ENCODE results near the gene TNFRSF6B.
"Not testable (repeated sequence)": the region's sequence is repeated elsewhere in the genome, so short reads cannot be mapped to it uniquely, and the experiment has no call there.

TNFRSF6B gene, protein sequence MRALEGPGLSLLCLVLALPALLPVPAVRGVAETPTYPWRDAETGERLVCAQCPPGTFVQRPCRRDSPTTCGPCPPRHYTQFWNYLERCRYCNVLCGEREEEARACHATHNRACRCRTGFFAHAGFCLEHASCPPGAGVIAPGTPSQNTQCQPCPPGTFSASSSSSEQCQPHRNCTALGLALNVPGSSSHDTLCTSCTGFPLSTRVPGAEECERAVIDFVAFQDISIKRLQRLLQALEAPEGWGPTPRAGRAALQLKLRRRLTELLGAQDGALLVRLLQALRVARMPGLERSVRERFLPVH

DNA sequence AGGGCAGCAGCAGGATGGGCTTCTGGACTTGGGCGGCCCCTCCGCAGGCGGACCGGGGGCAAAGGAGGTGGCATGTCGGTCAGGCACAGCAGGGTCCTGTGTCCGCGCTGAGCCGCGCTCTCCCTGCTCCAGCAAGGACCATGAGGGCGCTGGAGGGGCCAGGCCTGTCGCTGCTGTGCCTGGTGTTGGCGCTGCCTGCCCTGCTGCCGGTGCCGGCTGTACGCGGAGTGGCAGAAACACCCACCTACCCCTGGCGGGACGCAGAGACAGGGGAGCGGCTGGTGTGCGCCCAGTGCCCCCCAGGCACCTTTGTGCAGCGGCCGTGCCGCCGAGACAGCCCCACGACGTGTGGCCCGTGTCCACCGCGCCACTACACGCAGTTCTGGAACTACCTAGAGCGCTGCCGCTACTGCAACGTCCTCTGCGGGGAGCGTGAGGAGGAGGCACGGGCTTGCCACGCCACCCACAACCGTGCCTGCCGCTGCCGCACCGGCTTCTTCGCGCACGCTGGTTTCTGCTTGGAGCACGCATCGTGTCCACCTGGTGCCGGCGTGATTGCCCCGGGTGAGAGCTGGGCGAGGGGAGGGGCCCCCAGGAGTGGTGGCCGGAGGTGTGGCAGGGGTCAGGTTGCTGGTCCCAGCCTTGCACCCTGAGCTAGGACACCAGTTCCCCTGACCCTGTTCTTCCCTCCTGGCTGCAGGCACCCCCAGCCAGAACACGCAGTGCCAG lies at the start of gene TNFRSF6B:
TNFRSF6B (plus strand) TSS at position 25 of the 729 bp plus-strand sequence; CDS start at position 141, 116 bp downstream.
- DNase-seq = no peak

DNA sequence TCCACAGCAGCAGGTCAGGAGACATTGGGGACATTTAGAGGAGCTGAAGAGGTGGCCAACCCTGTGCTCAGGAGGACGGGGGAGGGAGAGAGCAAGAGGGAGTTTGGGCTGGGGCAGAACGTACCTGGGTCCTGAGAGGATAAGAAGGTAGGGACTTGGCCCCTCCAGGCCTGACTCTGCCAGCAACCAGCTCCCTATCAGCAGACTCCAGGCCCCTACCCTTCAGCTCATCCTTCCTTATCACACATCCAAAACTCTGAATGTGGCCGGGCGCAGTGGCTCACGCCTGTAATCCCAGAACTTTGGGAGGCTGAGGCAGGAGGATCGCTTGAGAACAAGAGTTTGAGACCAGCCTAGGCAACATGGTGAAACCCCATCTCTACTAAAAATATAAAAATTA lies 48.3 kb upstream of the TNFRSF6B start:
- DNase-seq = no peak

DNA sequence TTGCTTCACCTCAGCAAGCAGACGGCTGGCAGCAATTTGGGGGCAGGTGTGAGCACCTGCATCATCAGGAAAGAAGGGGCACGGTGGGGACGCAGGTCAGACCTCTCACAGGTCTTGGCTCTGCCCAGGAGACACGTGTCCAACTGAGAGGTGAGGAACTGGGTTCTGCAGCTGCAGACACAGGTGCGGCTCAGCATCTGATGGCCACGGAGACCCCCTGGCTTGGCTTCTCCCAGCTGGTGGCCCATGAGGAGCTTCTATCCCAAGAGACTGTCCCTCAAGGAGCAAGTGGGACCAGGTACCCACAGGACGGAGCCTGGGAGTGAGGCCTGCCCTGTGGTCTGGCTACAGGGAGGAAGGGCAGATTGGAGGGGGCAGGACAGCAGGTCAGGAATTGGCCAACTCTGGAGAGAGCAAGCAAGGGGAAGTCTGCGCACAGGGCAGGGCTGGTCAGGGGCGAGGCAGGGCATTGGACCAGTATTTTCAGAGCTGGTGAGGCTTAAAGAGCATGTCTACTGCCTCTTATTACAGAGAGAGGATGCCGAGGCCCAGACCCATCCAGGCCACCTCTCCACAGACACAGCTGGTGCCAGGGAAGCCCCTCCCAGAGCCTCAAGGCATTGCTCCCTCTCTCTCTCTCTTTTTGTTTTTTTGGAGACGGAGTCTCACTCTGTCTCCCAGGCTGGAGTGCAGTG lies 47.4 kb upstream of the TNFRSF6B start:
- DNase-seq = no peak

DNA sequence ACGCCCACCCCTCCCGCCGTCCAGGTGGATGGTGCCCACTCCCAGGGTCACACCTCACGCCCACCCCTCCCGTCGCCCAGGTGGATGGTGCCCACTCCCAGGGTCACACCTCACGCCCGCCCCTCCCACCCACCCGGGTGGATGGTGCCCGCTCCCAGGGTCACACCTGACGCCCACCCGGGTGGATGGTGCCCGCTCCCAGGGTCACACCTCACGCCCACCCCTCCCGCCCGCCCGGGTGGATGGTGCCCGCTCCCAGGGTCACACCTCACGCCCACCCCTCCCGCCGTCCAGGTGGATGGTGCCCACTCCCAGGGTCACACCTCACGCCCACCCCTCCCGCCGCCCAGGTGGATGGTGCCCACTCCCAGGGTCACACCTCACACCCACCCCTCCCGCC lies 46.0 kb upstream of the TNFRSF6B start:
- not testable (repeated sequence) for DNase-seq

DNA sequence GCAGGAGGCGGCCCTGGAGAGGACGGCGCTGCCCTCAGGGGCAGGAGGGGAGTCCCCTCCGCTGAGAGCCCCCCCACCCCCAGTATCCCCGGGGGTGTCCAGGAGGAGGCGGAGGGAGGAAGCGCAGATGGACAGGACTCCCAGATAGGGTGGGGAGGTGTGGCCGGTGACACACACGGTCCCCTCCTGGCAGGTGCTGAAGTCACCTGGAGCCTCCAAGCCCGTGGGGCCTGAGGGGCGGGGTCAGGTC lies 44.6 kb upstream of the TNFRSF6B start:
- DNase-seq = no peak

DNA sequence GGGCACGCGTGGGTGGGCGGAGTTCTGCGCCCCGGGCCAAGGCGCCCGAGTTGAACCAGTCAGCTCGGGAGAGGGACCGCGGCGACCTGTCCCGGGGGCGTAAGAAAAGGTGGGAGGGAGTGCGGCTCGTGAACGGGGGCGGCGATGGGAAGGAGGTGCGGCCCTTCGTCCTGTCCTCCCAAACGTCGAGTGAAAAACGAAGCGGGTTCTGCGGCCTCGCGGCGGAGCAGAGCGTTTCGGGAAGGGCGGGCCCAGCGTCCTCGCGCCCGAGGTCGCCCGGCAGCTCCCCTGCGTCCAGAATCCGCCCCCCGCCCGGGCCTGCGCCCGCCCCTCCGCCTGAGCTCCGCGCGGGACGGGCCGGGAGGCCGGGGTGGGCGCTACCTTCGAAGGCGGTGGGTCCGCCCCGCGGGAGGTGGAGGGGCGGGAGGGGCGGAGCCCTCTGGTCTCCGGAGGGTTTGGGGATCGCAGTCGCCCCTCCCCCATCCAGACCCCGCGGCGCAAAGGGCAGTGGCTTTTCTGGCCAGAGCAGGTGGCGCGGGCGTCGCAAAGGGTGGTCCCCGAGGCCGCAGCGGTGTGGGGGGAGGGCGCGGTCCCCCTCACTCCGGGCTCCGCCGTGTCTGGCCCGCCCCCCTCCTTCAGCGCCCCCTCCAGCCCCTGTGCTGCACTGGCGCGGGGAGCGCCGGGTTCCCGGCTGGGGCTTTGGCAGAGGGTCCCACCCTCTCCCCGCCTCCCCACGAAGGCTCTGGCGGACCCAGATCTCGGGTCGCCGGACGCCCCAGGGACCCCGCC lies 44.1 kb upstream of the TNFRSF6B start:
- DNase-seq = no peak

DNA sequence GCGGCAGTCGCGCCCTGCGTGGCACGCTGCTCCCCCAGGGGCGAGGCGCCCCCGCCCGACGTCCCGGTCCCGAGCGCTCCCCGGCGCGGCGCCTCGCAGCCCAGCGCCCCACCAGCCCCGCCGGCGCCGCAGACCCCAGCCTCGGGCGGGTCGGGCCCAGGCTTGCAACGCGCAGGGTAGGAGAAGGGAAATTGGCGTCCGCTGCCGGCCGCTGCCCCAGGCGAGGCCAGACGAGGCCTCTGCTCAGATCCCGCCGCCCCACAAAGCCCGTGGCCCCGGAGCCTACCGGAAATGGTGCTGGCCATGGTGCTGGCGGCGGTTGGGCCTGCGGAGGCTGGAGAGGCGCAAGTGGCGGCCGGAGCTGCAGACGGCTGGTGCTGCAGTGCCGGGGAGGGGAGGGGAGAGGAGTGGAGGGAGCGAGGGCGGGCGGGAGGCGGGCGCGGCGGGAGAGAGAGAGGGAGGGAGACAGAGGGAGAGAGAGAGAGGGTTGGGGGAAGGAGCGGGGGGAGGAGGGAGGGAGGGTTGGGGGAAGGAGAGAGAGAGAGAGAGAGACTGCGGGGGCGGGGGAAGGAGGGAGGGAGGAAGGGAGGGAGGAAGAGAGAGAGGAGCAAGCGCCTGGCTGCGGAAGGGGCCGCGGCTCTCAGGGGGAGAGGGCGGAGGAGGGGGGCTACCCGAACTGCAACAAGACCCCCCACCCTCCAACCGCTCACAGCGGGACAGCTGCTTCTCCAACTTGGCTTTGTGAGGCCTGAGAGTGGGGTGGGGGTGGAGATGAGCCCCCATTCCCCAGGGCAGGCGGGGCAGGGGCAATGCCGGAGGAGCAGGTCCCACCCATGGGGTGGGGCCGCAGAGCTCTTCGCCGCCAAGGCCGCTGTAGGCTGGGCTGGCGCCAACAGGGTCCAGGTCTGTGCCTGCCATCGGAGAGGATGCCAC lies 43.1 kb upstream of the TNFRSF6B start, which contains the start of gene STMN3:
STMN3 (minus strand) TSS at position 384 of the 933 bp plus-strand sequence; CDS start at position 305, 79 bp downstream.
- DNase-seq = peak; percentile 70

DNA sequence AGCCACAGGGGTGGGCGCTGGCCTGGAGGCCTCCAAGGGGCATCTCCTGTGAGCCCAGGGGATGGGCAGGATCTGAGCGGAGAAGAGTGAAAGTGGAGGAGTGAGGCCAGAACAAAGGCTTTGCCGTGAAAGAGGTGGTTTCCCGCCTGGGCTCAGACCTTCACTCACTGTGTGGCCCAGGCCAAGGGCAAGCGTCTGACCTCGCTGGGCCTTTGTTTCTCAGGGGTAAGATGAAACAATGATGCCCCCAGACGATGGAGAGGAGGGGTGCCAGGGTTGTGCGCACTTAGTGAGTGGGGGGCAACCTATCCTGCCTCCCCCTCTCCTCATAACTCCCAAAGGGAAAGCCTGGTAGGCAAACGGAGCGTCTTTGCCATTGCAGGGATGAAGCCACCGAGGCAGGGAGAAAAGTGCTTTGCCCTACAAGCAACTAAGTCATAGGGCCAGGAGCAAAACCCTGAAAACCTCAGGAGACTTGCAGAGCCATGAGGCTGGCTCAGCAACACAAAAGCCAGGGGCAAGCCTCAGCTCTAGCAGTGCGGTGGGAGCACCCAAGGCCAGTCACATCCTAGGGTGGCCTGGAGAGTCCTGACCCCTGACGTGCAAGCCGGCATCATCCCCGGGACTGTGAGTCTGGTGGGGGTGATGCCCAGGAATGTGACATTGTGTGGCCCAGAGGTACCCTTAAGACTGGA lies 42.3 kb upstream of the TNFRSF6B start:
- no peak for DNase-seq

DNA sequence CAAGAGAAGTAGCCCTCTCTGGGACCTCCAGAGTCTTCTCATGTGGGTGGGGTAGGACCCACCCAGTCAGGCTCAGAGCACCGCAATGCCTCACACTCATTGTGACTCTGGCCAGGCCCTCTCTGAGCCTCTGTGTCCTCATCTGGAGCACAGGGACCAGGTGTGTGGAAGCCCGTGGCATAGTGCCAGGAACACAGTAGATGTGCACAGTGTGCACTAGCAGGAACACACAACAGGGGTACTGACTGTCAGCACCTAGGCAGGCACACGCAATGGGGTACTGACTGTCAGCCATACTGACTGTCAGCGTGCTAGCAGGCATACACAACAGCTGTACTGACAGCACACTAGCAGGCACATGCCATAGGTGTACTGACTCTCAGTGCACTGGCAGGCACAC lies 41.2 kb upstream of the TNFRSF6B start:
- no peak for DNase-seq

DNA sequence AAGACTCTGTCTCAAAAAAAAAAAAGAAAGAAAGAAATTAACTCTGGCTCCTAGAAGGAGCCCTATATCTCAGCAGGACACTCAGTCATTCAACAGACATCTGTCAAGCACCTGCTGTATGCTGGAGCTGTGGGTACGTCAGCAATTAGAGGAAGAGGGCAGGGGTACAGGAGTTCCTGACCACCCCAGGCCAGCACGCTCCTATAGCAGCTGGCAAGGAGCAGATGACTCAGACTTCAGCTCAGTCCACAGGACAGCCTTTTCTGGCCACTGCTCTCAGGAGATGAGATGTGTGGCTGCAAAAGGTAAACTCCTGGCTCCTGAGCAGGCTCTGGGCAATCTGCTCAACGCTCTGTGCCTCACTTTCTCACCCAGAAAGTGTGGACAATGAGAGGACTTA lies 40.0 kb upstream of the TNFRSF6B start:
- DNase-seq = no peak

DNA sequence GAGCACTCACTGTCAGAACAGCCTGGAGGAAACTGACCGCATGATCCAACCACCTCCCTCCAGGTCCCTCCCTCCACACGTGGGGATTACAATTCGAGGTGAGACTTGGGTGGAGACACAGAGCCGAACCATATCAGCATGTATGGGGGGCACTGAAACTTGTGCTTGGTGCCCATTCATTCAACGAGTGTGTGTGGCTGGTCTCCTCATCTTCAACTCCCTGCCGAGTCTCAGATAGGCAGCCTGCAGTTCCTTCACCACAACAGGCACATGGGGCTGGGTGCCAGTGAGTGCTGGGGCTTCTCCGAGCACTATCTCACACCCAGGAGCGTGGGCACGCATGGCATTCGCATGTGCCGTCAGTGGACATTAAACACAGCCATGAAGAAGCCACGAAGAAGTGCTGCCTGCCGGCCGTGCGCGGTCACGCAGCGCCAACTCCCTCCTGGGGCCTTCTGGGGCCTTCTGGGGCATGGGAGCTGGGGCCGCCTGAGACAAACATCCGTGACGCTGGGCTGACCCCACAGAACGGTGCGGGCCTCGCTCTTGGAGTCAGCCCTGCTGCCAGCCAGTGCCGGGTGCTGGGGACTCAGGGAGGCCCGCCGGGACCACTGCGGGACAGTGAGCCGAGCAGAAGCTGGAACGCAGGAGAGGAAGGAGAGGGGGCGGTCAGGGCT lies 39.1 kb upstream of the TNFRSF6B start:
- DNase-seq = no peak

DNA sequence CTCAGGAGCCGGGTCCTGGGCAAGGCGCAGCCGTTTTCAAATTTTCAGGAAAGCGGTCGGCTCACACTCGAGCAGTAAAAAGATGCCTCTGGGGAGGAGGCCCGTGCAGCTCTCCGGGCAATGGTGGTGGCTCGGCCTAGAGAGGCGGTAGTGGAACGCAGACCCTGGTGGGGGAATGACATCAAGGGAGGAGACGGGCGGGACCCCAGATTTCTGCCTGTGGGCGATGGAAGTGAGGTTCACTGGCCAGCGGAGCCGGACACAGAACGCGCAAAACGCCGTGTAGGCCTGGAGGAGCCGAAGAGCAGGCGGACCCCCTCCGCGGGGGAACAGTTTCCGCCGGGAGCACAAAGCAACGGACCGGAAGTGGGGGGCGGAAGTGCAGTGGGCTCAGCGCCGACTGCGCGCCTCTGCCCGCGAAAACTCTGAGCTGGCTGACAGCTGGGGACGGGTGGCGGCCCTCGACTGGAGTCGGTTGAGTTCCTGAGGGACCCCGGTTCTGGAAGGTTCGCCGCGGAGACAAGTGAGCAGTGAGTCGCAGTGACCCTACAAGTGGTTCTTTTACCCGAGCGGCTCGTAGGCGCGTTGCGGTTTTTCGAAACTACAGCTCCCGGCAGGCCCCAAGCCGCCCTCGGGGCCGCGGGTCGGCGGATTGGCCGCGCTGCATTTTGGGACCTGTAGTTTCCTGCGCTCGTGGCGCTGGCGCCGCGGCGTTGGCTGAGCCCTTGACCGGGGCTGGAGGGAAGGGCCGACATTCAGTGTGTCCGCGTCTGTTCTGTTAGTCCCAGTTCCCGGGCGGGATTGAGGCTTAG lies 38.3 kb upstream of the TNFRSF6B start, which contains the start of gene RTEL1:
RTEL1 (plus strand) TSS at position 376 of the 812 bp plus-strand sequence. CDS start 1,091 bp downstream, outside the sequence.
- peak; percentile 85 for DNase-seq

DNA sequence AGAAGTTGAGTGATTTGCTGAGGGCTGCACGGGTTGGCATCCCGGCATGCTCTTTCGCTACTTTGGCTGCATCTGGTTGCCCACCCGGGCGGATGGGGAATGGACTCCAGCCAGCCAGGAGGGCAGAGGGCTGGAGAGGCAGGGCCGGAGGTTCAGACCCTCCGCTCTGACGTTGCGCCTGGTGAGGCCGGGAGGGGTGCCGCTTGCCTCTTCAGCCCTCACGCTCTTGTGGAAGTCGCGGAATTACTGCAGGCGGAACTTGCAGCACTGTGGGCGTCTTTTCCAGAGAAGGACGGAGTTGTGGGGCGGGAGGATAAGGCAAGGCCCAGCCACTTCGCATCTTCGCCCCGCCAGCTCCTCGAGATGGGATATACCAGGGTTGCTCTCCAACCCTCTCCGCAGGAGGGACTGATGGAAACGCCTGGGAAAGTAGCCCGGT lies 37.7 kb upstream of the TNFRSF6B start:
- no peak for DNase-seq

DNA sequence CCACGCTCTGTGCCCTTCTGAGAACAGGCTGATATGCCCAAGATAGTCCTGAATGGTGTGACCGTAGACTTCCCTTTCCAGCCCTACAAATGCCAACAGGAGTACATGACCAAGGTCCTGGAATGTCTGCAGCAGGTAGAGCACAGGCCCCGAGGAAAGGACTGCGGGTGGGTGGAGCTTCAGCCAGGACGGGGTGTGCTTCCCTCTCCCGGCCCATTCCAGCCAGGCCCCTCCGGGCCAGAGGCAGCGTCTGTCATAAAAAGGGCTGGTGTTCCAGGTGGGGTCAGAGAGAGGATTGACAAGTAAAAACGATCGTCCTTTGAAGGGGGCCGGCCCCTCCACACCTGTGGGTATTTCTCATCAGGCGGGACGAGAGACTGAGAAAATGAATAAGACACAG lies 37.1 kb upstream of the TNFRSF6B start:
- no peak for DNase-seq

DNA sequence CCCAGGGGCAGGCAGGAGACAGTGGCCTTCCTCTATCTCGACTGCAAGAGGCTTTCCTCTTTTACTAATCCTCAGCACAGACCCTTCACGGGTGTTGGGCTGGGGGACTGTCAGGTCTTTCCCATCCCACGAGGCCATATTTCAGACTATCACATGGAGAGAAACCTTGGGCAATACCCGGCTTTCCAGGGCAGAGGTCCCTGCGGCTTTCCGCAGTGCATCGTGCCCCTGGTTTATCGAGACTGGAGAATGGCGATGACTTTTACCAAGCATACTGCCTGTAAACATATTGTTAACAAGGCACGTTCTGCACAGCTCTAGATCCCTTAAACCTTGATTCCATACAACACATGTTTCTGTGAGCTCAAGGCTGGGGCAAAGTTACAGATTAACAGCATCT lies 36.3 kb upstream of the TNFRSF6B start:
- not testable (repeated sequence) for DNase-seq

DNA sequence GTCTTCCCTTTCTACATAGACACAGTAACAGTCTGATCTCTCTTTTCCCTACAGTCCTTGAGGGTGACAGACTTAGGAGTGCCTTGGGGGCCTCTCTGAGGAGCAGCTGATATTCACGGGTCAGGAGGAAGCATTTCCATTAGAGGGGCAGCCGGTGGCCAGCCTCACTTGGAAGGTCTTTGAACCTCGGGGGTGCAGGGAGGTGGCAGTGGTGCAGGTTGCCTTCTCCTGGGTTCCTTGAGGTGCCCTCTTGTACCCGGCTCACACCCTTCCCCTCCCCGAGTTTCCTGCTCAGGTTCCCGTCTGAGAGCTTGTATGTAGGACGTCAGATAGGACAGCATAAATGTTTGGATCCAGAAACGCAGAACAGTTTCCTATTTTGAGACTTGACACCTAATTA lies 35.8 kb upstream of the TNFRSF6B start:
- no peak for DNase-seq

DNA sequence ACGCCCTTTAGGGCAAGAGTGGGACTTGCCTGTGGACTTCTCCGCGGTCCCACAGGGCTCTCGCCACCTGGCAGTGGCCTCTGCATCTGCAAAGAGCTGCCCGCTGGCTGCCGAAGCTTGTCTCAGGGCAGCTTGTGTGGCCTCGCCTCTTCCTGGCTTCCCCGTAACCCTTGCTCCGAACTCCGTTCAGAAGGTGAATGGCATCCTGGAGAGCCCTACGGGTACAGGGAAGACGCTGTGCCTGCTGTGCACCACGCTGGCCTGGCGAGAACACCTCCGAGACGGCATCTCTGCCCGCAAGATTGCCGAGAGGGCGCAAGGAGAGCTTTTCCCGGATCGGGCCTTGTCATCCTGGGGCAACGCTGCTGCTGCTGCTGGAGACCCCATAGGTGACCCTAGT lies 35.3 kb upstream of the TNFRSF6B start:
- no peak for DNase-seq

DNA sequence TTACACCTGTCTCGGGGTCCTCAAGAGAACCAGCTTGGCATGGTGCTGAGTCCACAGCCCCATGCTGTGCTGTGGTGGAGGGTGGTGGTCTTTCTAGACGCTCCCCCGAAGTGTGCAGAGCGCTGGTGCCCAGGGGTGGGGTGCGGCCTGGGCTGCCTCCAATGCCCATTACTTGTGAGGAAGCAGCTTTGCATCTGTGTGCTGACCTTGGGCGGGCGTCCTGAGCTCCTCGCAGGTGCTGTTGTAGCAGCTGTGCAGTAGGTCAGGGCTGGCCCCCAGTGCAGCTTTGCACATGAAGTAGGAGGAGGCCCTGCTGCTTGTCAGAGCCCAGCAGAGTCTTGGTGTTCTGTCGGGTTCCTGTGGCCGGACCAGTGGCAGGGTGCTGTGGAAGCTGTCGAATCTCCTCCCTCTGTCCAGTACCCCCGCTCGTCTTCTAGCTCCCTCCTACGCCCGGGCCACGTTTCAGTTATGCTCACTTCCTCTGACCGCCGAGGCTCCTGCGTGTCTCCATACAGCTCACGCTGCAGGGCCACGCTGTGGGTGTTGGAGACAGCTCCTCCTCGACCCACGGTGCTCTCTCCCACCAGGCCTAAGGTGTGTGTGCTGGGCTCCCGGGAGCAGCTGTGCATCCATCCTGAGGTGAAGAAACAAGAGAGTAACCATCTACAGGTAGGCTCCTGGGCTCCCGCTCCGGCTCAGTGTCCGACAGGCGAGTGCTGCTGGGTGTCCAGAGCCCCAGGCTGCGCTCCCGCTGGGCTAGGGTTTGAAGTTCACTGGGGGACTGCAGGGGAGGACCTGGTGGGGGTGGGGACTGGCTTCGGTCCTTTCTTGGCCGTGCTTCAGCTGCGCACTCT lies 34.3 kb upstream of the TNFRSF6B start:
- no peak for DNase-seq

DNA sequence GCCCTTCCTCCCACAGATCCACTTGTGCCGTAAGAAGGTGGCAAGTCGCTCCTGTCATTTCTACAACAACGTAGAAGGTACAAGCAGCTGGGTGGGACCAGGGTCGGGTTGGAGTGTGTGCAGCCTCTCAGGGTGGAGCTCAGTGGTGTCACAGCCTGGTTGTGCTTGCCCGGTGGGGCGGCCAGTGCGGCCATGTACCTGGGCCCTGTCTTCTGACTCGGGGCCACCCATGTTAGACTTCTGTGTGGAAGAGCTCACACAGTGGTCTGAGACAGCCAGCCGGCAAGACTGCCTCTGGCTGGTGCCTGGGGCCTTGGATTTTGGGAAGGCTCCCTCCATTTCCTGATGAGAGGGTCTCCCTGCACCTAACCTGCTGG lies 33.7 kb upstream of the TNFRSF6B start:
- DNase-seq = no peak

Data from NCI-H446 treated with DMSO at 0.1 percent for 48 hours (cell line).